ENCODE measurements around the gene RIPPLY2. TPM values are rescaled to one million over a fixed set of nuclear protein-coding genes. Genes with fewer than 3 reads are reported as not detected.
A peak's percentile ranks its signal among the peaks of the same experiment; 100 is the strongest.

Gene RIPPLY2
- total RNA-seq, 1 donor from 2014 or later, result not detected

- DNase-seq (ENCODE audit: low read depth), result no peak
- Histone ChIP-seq H3K4me3 (ENCODE audit: low read depth, low read length) (no peak overlapping the region), H3K27me3 (ENCODE audit: control insufficient read depth, insufficient read depth, low read length) (no peaks in the 10 kb centered on the region), H3K36me3 (ENCODE audit: control insufficient read depth, insufficient read depth, low read length) (no peaks in the 10 kb centered on the region)
- TF ChIP-seq CTCF (IDR thresholded peaks at IDR 0.05; ENCODE audit: insufficient read depth, low read length, poor library complexity, severe bottlenecking), result no peak
Measured at GRCh38 chr6:83883240-83883639, 30.1 kb downstream of the RIPPLY2 start.

- TF ChIP-seq CTCF (IDR thresholded peaks at IDR 0.05; ENCODE audit: insufficient read depth, low read length, poor library complexity, severe bottlenecking), result peak; percentile 50
- DNase-seq (ENCODE audit: low read depth), result no peak
- Histone ChIP-seq H3K27me3 (ENCODE audit: control insufficient read depth, insufficient read depth, low read length) (no peaks in the 10 kb centered on the region), H3K4me3 (ENCODE audit: low read depth, low read length) (no peak overlapping the region), H3K36me3 (ENCODE audit: control insufficient read depth, insufficient read depth, low read length) (no peaks in the 10 kb centered on the region)
Measured at GRCh38 chr6:83884523-83884922, 31.4 kb downstream of the RIPPLY2 start.

DNA sequence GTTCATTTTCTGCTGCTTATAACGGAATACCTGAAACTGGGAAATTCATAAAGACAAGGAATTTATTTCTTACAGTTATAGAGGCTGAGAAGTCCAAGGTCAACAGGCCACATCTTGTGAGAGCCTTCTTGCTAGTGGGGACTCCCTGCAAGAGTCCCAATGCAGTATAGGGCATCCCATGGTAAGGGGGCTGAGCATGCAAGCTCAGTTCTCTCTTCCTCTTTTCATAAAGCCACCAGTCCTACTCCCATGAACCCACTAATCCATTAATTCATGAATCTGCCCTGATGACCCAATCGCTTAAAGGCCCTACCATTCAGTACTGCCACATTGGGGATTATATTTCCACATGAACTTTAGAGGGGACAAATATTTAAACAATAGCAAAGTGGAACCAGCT lies 32.8 kb downstream of the RIPPLY2 start:
- H3K4me3 ChIP-seq (ENCODE audit: low read depth, low read length), result no peak overlapping the region

GRCh38 chr6:83889621-83890020 lies 36.5 kb downstream of the RIPPLY2 start:
- no peak for TF ChIP-seq CTCF (IDR thresholded peaks at IDR 0.05; ENCODE audit: insufficient read depth, low read length, poor library complexity, severe bottlenecking)
- Histone ChIP-seq H3K36me3 (ENCODE audit: control insufficient read depth, insufficient read depth, low read length) (no peaks in the 10 kb centered on the region), H3K4me3 (ENCODE audit: low read depth, low read length) (no peak overlapping the region), H3K27me3 (ENCODE audit: control insufficient read depth, insufficient read depth, low read length) (no peaks in the 10 kb centered on the region)
- DNase-seq (ENCODE audit: low read depth), result no peak

More for the DNA sequence above, 32.8 kb downstream of the RIPPLY2 start:
- no peak for DNase-seq (ENCODE audit: low read depth)
- H3K27me3 ChIP-seq (ENCODE audit: control insufficient read depth, insufficient read depth, low read length), result no peaks in the 10 kb centered on the region
- TF ChIP-seq CTCF (IDR thresholded peaks at IDR 0.05; ENCODE audit: insufficient read depth, low read length, poor library complexity, severe bottlenecking), result no peak
- no peaks in the 10 kb centered on the region for H3K36me3 ChIP-seq (ENCODE audit: control insufficient read depth, insufficient read depth, low read length)

DNA sequence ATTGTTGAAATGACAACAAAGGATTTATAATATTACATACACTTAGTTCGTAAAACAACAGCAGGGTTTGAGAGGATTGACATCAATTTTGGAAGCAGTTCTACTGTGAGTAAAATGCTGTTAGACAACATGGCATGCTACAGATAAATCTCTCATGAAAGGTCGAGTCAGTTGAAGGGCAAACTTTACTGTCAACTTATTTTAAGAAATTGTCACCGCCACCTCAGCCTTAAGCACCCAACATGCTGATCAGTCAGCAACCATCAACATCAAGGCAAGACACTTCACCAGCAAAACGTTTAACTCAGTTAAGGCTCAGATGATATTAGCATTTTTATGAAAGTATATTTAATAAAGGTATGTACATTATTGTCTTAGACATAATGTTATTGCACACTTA lies 37.4 kb downstream of the RIPPLY2 start:
- no peak for DNase-seq (ENCODE audit: low read depth)
- Histone ChIP-seq H3K27me3 (ENCODE audit: control insufficient read depth, insufficient read depth, low read length) (no peaks in the 10 kb centered on the region), H3K4me3 (ENCODE audit: low read depth, low read length) (no peak overlapping the region), H3K36me3 (ENCODE audit: control insufficient read depth, insufficient read depth, low read length) (no peaks in the 10 kb centered on the region)
- no peak for TF ChIP-seq CTCF (IDR thresholded peaks at IDR 0.05; ENCODE audit: insufficient read depth, low read length, poor library complexity, severe bottlenecking)

- Histone ChIP-seq H3K4me3 (ENCODE audit: low read depth, low read length) (no peak overlapping the region), H3K27me3 (ENCODE audit: control insufficient read depth, insufficient read depth, low read length) (no peaks in the 10 kb centered on the region), H3K36me3 (ENCODE audit: control insufficient read depth, insufficient read depth, low read length) (no peaks in the 10 kb centered on the region)
- no peak for DNase-seq (ENCODE audit: low read depth)
- no peak for TF ChIP-seq CTCF (IDR thresholded peaks at IDR 0.05; ENCODE audit: insufficient read depth, low read length, poor library complexity, severe bottlenecking)
Measured at GRCh38 chr6:83891586-83891985, 38.4 kb downstream of the RIPPLY2 start.
